Measurements from ENCODE around the gene SOX10. TPM values are rescaled to one million over a fixed set of nuclear protein-coding genes. Genes with fewer than 3 reads are reported as not detected.
"Not testable (repeated sequence)": the region's sequence is repeated elsewhere in the genome, so short reads cannot be mapped to it uniquely, and the experiment has no call there.

Gene SOX10
- total and polyA plus RNA-seq, 3 donors from 2014 or later: 5.0 to 6.1 (median 5.4) TPM

- TF ChIP-seq CTCF (IDR thresholded peaks at IDR 0.05): no peak
- 56 to 67% methylated on average over 1 of the region's 1 CpG for WGBS, 2 donors
- no peak overlapping the region for H3K27ac ChIP-seq
- no peaks in the 10 kb centered on the region for H3K36me3 ChIP-seq (ENCODE audit: low read depth, missing control alignments)
- H3K9me3 ChIP-seq: no peaks in the 10 kb centered on the region
- no peak overlapping the region for H3K4me3 ChIP-seq
- intact Hi-C loops (cut with DNase I; ENCODE audit: low total_unique reads): no loop called here
- no peaks in the 10 kb centered on the region for H3K27me3 ChIP-seq
- no peak for DNase-seq
- H3K4me1 ChIP-seq: peaks cover 15% of the 10 kb centered on the region
These were observed 17.2 kb downstream of the SOX10 start for GRCh38 chr22:37967147-37967546.

GRCh38 chr22:37965940-37966664 lies 18.3 kb downstream of the SOX10 start:
- DNase-seq: no peak
- WGBS, 2 donors: 74 to 81% methylated on average over 9 of the region's 9 CpGs

GRCh38 chr22:37961062-37961461 lies 23.3 kb downstream of the SOX10 start:
- Histone ChIP-seq H3K9me3 (no peaks in the 10 kb centered on the region), H3K4me1 (peaks cover 4% of the 10 kb centered on the region), H3K36me3 (ENCODE audit: low read depth, missing control alignments) (no peaks in the 10 kb centered on the region), H3K27ac (no peak overlapping the region), H3K4me3 (no peak overlapping the region), H3K27me3 (no peaks in the 10 kb centered on the region)
- intact Hi-C loops (cut with DNase I; ENCODE audit: low total_unique reads): no loop called here
- WGBS, 2 donors: 95 to 96% methylated on average over 4 of the region's 4 CpGs
- no peak for TF ChIP-seq CTCF (IDR thresholded peaks at IDR 0.05)
- no peak for TF ChIP-seq POLR2A (IDR thresholded peaks at IDR 0.05)
- DNase-seq: no peak

More at GRCh38 chr22:37965940-37966664, 18.3 kb downstream of the SOX10 start:
- Histone ChIP-seq H3K27ac (no peak overlapping the region), H3K36me3 (ENCODE audit: low read depth, missing control alignments) (no peaks in the 10 kb centered on the region), H3K4me1 (peaks cover 14% of the 10 kb centered on the region), H3K9me3 (no peaks in the 10 kb centered on the region), H3K27me3 (no peaks in the 10 kb centered on the region), H3K4me3 (no peak overlapping the region)
- no peak for TF ChIP-seq CTCF (IDR thresholded peaks at IDR 0.05)
- TF ChIP-seq POLR2A (IDR thresholded peaks at IDR 0.05): no peak
- intact Hi-C loops (cut with DNase I; ENCODE audit: low total_unique reads): no loop called here

GRCh38 chr22:37959231-37959825 lies 25.0 kb downstream of the SOX10 start:
- intact Hi-C loops (cut with DNase I; ENCODE audit: low total_unique reads): no loop called here
- no peak overlapping the region for H3K27ac ChIP-seq
- DNase-seq: no peak
- H3K9me3 ChIP-seq: no peaks in the 10 kb centered on the region
- no peak for TF ChIP-seq CTCF (IDR thresholded peaks at IDR 0.05)
- TF ChIP-seq POLR2A (IDR thresholded peaks at IDR 0.05): no peak
- peaks cover 5% of the 10 kb centered on the region for H3K4me1 ChIP-seq
- no peaks in the 10 kb centered on the region for H3K27me3 ChIP-seq
- H3K36me3 ChIP-seq (ENCODE audit: low read depth, missing control alignments): no peaks in the 10 kb centered on the region
- 96% methylated on average over 17 to 18 of the region's 18 CpGs for WGBS, 2 donors
- H3K4me3 ChIP-seq: no peak overlapping the region

- no peak for TF ChIP-seq CTCF (IDR thresholded peaks at IDR 0.05)
- no peak for TF ChIP-seq POLR2A (IDR thresholded peaks at IDR 0.05)
- DNase-seq: no peak
- Histone ChIP-seq H3K4me1 (peaks cover 14% of the 10 kb centered on the region), H3K27ac (no peak overlapping the region), H3K27me3 (no peaks in the 10 kb centered on the region), H3K36me3 (ENCODE audit: low read depth, missing control alignments) (no peaks in the 10 kb centered on the region), H3K9me3 (no peaks in the 10 kb centered on the region), H3K4me3 (no peak overlapping the region)
- intact Hi-C loops (cut with DNase I; ENCODE audit: low total_unique reads): no loop called here
- 77 to 85% methylated on average over 4 of the region's 4 CpGs for WGBS, 2 donors
These were observed 27.1 kb downstream of the SOX10 start for GRCh38 chr22:37957232-37957631.

- intact Hi-C loops (cut with DNase I; ENCODE audit: low total_unique reads); DNase-seq; H3K36me3 ChIP-seq (ENCODE audit: low read depth, missing control alignments); H3K27me3 ChIP-seq; H3K27ac ChIP-seq; H3K4me3 ChIP-seq; H3K9me3 ChIP-seq: not testable (repeated sequence)
- 83 to 85% methylated on average over 15 of the region's 15 CpGs for WGBS, 2 donors
- H3K4me1 ChIP-seq: peaks cover 14% of the 10 kb centered on the region
These were observed 28.4 kb downstream of the SOX10 start for GRCh38 chr22:37955825-37956397.
